ENCODE measurements around the gene FPR2. TPM values are rescaled to one million over a fixed set of nuclear protein-coding genes. Genes with fewer than 3 reads are reported as not detected.
"Not testable (repeated sequence)": the region's sequence is repeated elsewhere in the genome, so short reads cannot be mapped to it uniquely, and the experiment has no call there.

FPR2 gene
- total RNA-seq, 2 experiments from 2014 or later: not detected

- Histone ChIP-seq H3K4me2 (ENCODE audit: low read length) (no peak overlapping the region), H2AFZ (ENCODE audit: low read length) (no peak overlapping the region), H3K4me1 (ENCODE audit: insufficient read depth, low read length, poor library complexity, severe bottlenecking) (no peaks in the 10 kb centered on the region), H4K20me1 (ENCODE audit: insufficient read depth, low read length) (no peaks in the 10 kb centered on the region), H3K9me3 (ENCODE audit: low read length) (no peaks in the 10 kb centered on the region), H3K27ac (ENCODE audit: low read depth, low read length, poor library complexity, severe bottlenecking) (no peak overlapping the region), H3K36me3 (ENCODE audit: insufficient read depth, low read length) (no peaks in the 10 kb centered on the region), H3K4me3 (ENCODE audit: low read depth, low read length, poor library complexity, severe bottlenecking) (no peak overlapping the region), H3K79me2 (ENCODE audit: insufficient read depth, low read depth, low read length) (no peaks in the 10 kb centered on the region), H3K9me2 (ENCODE audit: insufficient read depth, low read length) (no peaks in the 10 kb centered on the region)
- ChIA-PET POLR2A (no interaction called here), CTCF (ENCODE audit: unreplicated experiment) (no interaction called here)
- intact Hi-C loops (cut with micrococcal nuclease; ENCODE audit: unreplicated experiment): no loop called here
- TF ChIP-seq, protein P1, sequence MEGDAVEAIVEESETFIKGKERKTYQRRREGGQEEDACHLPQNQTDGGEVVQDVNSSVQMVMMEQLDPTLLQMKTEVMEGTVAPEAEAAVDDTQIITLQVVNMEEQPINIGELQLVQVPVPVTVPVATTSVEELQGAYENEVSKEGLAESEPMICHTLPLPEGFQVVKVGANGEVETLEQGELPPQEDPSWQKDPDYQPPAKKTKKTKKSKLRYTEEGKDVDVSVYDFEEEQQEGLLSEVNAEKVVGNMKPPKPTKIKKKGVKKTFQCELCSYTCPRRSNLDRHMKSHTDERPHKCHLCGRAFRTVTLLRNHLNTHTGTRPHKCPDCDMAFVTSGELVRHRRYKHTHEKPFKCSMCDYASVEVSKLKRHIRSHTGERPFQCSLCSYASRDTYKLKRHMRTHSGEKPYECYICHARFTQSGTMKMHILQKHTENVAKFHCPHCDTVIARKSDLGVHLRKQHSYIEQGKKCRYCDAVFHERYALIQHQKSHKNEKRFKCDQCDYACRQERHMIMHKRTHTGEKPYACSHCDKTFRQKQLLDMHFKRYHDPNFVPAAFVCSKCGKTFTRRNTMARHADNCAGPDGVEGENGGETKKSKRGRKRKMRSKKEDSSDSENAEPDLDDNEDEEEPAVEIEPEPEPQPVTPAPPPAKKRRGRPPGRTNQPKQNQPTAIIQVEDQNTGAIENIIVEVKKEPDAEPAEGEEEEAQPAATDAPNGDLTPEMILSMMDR (conservative IDR thresholded peaks at IDR 0.05; ENCODE audit: low read length): no peak
- no peak for TF ChIP-seq EZH2phosphoT487 (IDR thresholded peaks at IDR 0.05; ENCODE audit: borderline replicate concordance, low read depth, low read length)
- DNase-seq (ENCODE audit: low spot score): no peak
- no TSS peak for BruUV-seq (replicated peaks)
Measured at GRCh38 chr19:51772977-51773376, 12.0 kb downstream of the FPR2 start.

DNA sequence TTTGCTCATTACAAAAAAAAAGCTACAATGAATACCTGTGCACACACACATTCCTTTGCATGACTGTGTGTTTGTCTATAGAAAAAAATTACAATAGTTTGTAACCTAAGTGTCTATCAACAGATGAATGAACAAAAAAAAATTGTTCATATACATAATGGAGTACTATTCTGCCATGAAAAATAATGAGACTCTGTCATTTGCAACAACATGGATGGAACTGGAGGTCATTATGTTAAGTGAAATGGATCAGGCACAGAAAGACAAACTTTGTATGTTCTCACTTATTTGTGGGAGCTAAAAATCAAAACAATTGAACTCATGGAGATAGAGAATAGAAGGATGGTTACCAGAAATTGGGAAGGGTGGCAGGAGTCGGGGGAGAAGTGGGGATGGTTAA lies 15.6 kb downstream of the FPR2 start:
- H3K4me1 ChIP-seq (ENCODE audit: insufficient read depth, low read length, poor library complexity, severe bottlenecking); H3K27ac ChIP-seq (ENCODE audit: low read depth, low read length, poor library complexity, severe bottlenecking); H3K4me2 ChIP-seq (ENCODE audit: low read length); H3K9me2 ChIP-seq (ENCODE audit: insufficient read depth, low read length); H3K4me3 ChIP-seq (ENCODE audit: low read depth, low read length, poor library complexity, severe bottlenecking); H4K20me1 ChIP-seq (ENCODE audit: insufficient read depth, low read length); H3K9me3 ChIP-seq (ENCODE audit: low read length); DNase-seq (ENCODE audit: low spot score); H2AFZ ChIP-seq (ENCODE audit: low read length); POLR2A ChIA-PET; H3K79me2 ChIP-seq (ENCODE audit: insufficient read depth, low read depth, low read length); CTCF ChIA-PET (ENCODE audit: unreplicated experiment); BruUV-seq (replicated peaks); H3K36me3 ChIP-seq (ENCODE audit: insufficient read depth, low read length): not testable (repeated sequence)
- intact Hi-C loops (cut with micrococcal nuclease; ENCODE audit: unreplicated experiment): loop anchor here (2.0 to 5.0 kb wide), 3 partner anchors 64 to 461 kb away; no protein-coding TSS in a partner anchor

DNA sequence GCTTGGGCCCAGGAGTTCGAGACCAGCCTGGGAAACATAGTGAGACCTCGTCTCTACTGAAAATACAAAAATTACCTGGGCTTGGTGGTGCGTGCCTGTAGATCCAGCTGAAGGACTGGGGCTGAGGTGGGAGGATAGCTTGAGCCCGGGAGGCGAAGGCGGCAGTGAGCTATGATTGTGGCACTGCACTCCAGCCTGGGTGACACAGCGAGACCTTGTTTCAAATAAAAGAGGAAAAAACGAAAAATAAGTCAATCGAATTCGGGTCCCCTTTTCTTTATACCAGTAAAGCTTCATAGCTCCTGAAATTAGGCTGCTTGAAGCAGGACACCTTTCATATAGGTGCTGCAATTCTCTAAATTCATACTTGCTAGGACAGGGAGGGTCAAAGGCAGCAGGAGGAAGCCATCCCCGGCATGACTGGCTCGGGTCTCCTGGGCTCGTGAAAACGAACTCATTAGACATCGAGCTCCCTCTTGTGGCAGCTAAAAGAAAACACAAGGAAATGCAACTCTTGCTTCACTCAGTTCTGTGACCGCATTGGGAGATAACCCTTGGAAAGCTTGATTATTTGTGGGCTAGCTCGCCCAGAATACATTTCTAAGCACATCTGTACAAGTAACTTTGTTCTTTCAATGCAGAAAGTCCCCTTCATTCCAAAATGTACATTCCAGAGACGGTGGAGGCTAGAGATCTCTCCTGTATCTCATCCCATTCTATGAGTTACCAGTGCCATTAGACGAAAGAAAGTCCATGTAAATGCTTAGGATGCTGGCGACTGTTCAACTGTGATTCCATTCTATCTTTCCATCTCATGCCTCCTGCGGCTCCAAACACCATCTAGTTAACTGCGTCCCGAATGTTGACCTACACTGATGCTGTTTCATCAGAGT lies 16.8 kb downstream of the FPR2 start:
- DNase-seq (ENCODE audit: low spot score): peak; percentile 81
- Histone ChIP-seq H3K4me1 (ENCODE audit: insufficient read depth, low read length, poor library complexity, severe bottlenecking) (no peaks in the 10 kb centered on the region), H3K36me3 (ENCODE audit: insufficient read depth, low read length) (no peaks in the 10 kb centered on the region), H3K4me3 (ENCODE audit: low read depth, low read length, poor library complexity, severe bottlenecking) (no peak overlapping the region), H2AFZ (ENCODE audit: low read length) (peak overlapping the region; percentile 43; the same call in 1 of the 2 replicates), H3K9me3 (ENCODE audit: low read length) (no peaks in the 10 kb centered on the region), H3K4me2 (ENCODE audit: low read length) (no peak overlapping the region), H3K27ac (ENCODE audit: low read depth, low read length, poor library complexity, severe bottlenecking) (no peak overlapping the region), H4K20me1 (ENCODE audit: insufficient read depth, low read length) (no peaks in the 10 kb centered on the region; the same call in 1 of the 2 replicates), H3K9me2 (ENCODE audit: insufficient read depth, low read length) (no peaks in the 10 kb centered on the region), H3K79me2 (ENCODE audit: insufficient read depth, low read depth, low read length) (no peaks in the 10 kb centered on the region)
- POLR2A ChIA-PET: interaction anchor here (0.7 kb wide), 1 partner anchor 93 kb away, joined by 3 read pairs; no protein-coding TSS in a partner anchor
- CTCF ChIA-PET (ENCODE audit: unreplicated experiment): no interaction called here
- TF ChIP-seq, protein P1 (conservative IDR thresholded peaks at IDR 0.05; ENCODE audit: low read length): peak; percentile 83
- no peak for TF ChIP-seq EZH2phosphoT487 (IDR thresholded peaks at IDR 0.05; ENCODE audit: borderline replicate concordance, low read depth, low read length)
- no TSS peak for BruUV-seq (replicated peaks)
- intact Hi-C loops (cut with micrococcal nuclease; ENCODE audit: unreplicated experiment): loop anchor here (2.0 to 5.0 kb wide), 3 partner anchors 65 to 459 kb away; no protein-coding TSS in a partner anchor
